ENCODE data around the gene GPX4. TPM values are rescaled to one million over a fixed set of nuclear protein-coding genes. Genes with fewer than 3 reads are reported as not detected.

GPX4 gene
- total RNA-seq, 1 experiment from 2014 or later = 355 TPM

- H3K9me3 ChIP-seq (ENCODE audit: control insufficient read depth, low read depth, low read length) = peaks cover 19% of the 10 kb centered on the region
- WGBS (ENCODE audit: extremely low coverage, insufficient read length, low lambda C conversion rate) = no CpG with 5 or more reads among the region's 5 CpGs
- H3K4me3 Mint-ChIP-seq = no peak overlapping the region; a peak in 1 of 5 replicates
These were observed 45.7 kb upstream of the GPX4 start for GRCh38 chr19:1058112-1058511.

More at GRCh38 chr19:1058112-1058511, 45.7 kb upstream of the GPX4 start:
- Mint-ChIP-seq H3K4me1 (peaks cover 0 to 10% of the 10 kb centered on the region in 2 experiments; a peak in 3 of 4 replicates), H3K27ac (no peak overlapping the region), H3K36me3 (ENCODE audit: insufficient read depth in 1 of 3, low read depth in 3 of 3) (peaks cover 0 to 17% (median 15%) of the 10 kb centered on the region in 3 experiments; a peak in 3 of 7 replicates), H3K9me3 (no peaks in the 10 kb centered on the region), H3K27me3 (ENCODE audit: low read depth) (no peaks in the 10 kb centered on the region; the same call in none of the 2 replicates)
- Histone ChIP-seq H3K56ac (ENCODE audit: insufficient read length, low read depth, low read length) (no peak overlapping the region), H2AFZ (ENCODE audit: low read length) (no peak overlapping the region), H2BK5ac (ENCODE audit: insufficient read length, low read length) (no peak overlapping the region), H4K5ac (ENCODE audit: insufficient read length, low read depth, low read length) (no peak overlapping the region), H3K9ac (ENCODE audit: extremely low read depth, insufficient read length, low read length) (no peak overlapping the region), H2BK15ac (ENCODE audit: low read depth, low read length) (no peak overlapping the region), H3K79me1 (ENCODE audit: insufficient read depth, low read depth, low read length, poor library complexity, severe bottlenecking) (no peaks in the 10 kb centered on the region), H2BK20ac (ENCODE audit: low read depth, low read length, poor library complexity, severe bottlenecking) (no peak overlapping the region), H3K79me2 (ENCODE audit: insufficient read depth, low read length) (no peaks in the 10 kb centered on the region), H4K8ac (replicated peaks; ENCODE audit: insufficient read length, low read depth, low read length) (no peak overlapping the region), H3K4me1 (ENCODE audit: insufficient read depth, low read length) (no peaks in the 10 kb centered on the region), H3K18ac (ENCODE audit: insufficient read length, low read depth, low read length) (no peak overlapping the region), H3K14ac (ENCODE audit: insufficient read depth, low read length) (no peak overlapping the region), H3K23ac (ENCODE audit: insufficient read length, low read depth, low read length) (no peak overlapping the region), H3K4me2 (ENCODE audit: insufficient read depth, insufficient read length, low read length) (no peak overlapping the region), H3K4ac (ENCODE audit: low read depth, low read length) (no peak overlapping the region), H3K27me3 (ENCODE audit: insufficient read depth, low read length) (no peaks in the 10 kb centered on the region), H2BK120ac (ENCODE audit: low read depth, low read length, poor library complexity, severe bottlenecking) (no peak overlapping the region), H3K27ac (ENCODE audit: insufficient read length, low read depth, low read length) (no peak overlapping the region), H2BK12ac (ENCODE audit: insufficient read length, low read depth, low read length) (no peak overlapping the region), H3T11ph (ENCODE audit: low read length) (no peak overlapping the region), H2AK5ac (ENCODE audit: insufficient read length, low read length) (no peak overlapping the region), H4K20me1 (ENCODE audit: control insufficient read depth, insufficient read depth, insufficient read length) (no peaks in the 10 kb centered on the region), H3K23me2 (ENCODE audit: insufficient read length, low read depth, low read length, poor library complexity, severe bottlenecking) (peaks cover 4% of the 10 kb centered on the region), H4K91ac (ENCODE audit: insufficient read length, low read depth, low read length) (no peak overlapping the region)
- no peak for TF ChIP-seq CTCF (conservative IDR thresholded peaks at IDR 0.05)
- no peak for DNase-seq
